AG04449 (cell line): Measurements from ENCODE around the gene RDX.
"Not testable (repeated sequence)": the region's sequence is repeated elsewhere in the genome, so short reads cannot be mapped to it uniquely, and the experiment has no call there.

Source experiments
- CTCF ChIA-PET: fragments of 350-600 bp; formaldehyde crosslinking; extraction: SDS; loops from one replicate; lab custom pipeline; 2021; ENCODE audit warnings: antibody characterized with exemption; lab: Yijun Ruan, JAX
- POLR2A ChIA-PET: fragments of 400-600, 350-600 bp; formaldehyde crosslinking; extraction: SDS; loops from one replicate; lab custom pipeline; 2020; ENCODE audit warnings: antibody characterized with exemption, inconsistent platforms; lab: Yijun Ruan, JAX
- DNase-seq: peaks from one replicate; pipeline ENCODE4 v3.0.0-alpha.2; 2010; ENCODE audit warnings: low read depth, low spot score
- H3K4me3 ChIP-seq: 2 replicates; pipeline ENCODE4 v1.5.1; 2011; ENCODE audit warnings: low read depth, mild to moderate bottlenecking, control low read depth, low read length
- TF ChIP-seq, protein P1 (sequence below): IDR thresholded peaks from one replicate; pipeline ENCODE4 v1.5.1; 2011; ENCODE audit warnings: mild to moderate bottlenecking, moderate library complexity, low read length, control low read depth, inconsistent platforms; ENCODE audit not compliant: insufficient read depth; ENCODE audit errors: missing control alignments

Gene RDX

DNA sequence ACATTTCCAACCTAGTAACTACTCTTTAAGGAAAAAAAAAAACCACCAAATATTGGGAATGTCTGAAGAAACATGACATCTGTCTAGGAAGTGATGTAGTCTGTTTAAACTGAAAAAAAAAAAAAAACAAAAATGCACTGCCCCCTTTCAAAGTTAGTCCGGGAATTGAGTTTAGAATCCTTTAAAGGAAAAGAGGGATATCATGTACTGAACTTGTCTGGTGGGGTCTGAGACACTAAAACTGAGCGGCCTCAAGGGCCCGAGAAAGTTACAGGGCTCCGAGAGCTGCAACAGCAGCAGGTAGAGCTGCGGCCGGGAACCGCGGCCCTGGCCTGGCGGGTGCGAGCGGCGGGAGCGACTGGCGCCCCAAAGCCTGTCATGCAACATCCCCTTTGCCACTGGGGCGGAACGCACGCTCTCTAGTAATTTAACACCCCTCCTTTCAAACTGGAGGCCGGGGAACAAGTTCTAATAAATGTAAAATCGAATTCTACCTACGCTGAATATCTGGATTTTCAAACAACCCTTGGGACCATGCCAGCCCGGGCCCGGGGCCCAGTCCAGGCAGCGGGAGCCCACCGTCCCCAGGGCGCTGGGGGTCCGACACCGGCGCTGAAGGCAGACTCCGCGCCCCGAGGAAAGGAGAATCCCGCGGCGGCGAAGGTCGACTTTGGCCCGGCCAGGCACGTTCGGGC, 736 bp downstream of the RDX start:
- peak overlapping the region; percentile 81 for H3K4me3 ChIP-seq
- ChIA-PET POLR2A (interaction anchor here (1.4 kb wide), 1 partner anchor 22 kb away, joined by 6 read pairs; no protein-coding TSS in a partner anchor), CTCF (interaction anchor here (2.6 kb wide), 1 partner anchor 8 kb away, joined by 10 read pairs; no protein-coding TSS in a partner anchor)
- DNase-seq = no peak
- TF ChIP-seq, protein P1, sequence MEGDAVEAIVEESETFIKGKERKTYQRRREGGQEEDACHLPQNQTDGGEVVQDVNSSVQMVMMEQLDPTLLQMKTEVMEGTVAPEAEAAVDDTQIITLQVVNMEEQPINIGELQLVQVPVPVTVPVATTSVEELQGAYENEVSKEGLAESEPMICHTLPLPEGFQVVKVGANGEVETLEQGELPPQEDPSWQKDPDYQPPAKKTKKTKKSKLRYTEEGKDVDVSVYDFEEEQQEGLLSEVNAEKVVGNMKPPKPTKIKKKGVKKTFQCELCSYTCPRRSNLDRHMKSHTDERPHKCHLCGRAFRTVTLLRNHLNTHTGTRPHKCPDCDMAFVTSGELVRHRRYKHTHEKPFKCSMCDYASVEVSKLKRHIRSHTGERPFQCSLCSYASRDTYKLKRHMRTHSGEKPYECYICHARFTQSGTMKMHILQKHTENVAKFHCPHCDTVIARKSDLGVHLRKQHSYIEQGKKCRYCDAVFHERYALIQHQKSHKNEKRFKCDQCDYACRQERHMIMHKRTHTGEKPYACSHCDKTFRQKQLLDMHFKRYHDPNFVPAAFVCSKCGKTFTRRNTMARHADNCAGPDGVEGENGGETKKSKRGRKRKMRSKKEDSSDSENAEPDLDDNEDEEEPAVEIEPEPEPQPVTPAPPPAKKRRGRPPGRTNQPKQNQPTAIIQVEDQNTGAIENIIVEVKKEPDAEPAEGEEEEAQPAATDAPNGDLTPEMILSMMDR = no peak

- TF ChIP-seq, protein P1 = no peak
- peak overlapping the region; percentile 81 for H3K4me3 ChIP-seq
- no peak for DNase-seq
- POLR2A ChIA-PET = interaction anchor here (0.7 kb wide), 1 partner anchor 139 kb away, joined by 4 read pairs; no protein-coding TSS in a partner anchor
- CTCF ChIA-PET = no interaction called here
Observed at GRCh38 chr11:110295086-110295485, 1.3 kb downstream of the RDX start.

GRCh38 chr11:110294509-110294908, 1.9 kb downstream of the RDX start:
- TF ChIP-seq, protein P1 = no peak
- peak overlapping the region; percentile 81 for H3K4me3 ChIP-seq
- CTCF ChIA-PET = no interaction called here
- DNase-seq = no peak
- POLR2A ChIA-PET = interaction anchor here (0.7 kb wide), 1 partner anchor 140 kb away, joined by 4 read pairs; no protein-coding TSS in a partner anchor

GRCh38 chr11:110293389-110293788, 3.0 kb downstream of the RDX start:
- TF ChIP-seq, protein P1 = no peak
- DNase-seq = no peak
- ChIA-PET POLR2A (no interaction called here), CTCF (no interaction called here)
- no peak overlapping the region for H3K4me3 ChIP-seq

GRCh38 chr11:110292146-110292545, 4.3 kb downstream of the RDX start:
- POLR2A ChIA-PET, H3K4me3 ChIP-seq, DNase-seq, CTCF ChIA-PET: not testable (repeated sequence)

DNA sequence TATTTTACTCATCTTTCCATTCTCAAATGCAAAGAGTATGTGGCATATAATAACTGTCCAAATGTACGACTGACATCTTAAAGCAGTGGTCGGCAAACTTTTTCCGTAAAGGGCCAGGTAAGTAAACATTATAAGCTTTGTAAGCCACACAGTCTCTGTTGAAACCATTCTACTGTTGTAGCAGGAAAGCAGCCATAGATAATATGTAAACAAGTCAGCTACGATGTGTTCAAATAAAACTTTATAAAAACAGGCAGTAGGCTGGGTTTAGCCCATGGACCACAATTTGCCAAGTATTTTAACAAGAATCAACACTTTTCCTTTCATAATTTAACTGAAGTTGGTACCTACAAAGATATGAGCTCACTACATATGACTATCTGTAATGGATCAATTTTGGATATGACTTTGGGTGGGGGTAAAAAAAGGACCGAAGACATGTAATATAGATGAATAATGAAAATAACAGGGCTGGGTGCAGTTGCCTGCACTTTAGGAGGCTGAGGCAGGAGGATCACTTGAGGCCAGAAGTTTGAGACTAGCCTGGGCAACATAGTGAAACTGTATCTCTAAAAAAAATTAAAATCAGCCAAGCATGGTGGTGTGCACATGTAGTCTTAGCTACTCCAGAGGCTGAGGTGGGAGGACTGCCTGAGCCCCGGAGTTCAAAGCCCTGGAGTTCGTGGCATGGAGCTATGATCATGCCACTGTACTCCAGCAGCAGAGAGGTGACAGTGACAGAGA, 5.7 kb downstream of the RDX start:
- ChIA-PET CTCF (interaction anchor here (0.7 kb wide), 1 partner anchor 17 kb away, joined by 3 read pairs; no protein-coding TSS in a partner anchor), POLR2A (no interaction called here)
- no peak overlapping the region for H3K4me3 ChIP-seq
- TF ChIP-seq, protein P1 = no peak
- DNase-seq = no peak
